Endothelial cell of umbilical vein (primary cell): Measurements from ENCODE around the gene NUDT6. TPM values are rescaled to one million over a fixed set of nuclear protein-coding genes. Genes with fewer than 3 reads are reported as not detected.

ENCODE experiments used
- BruUV-seq: library from RNA; stranded (reverse); fragments of 400-500 nt; replicated peaks from 2 replicates; lab custom pipeline; 2021; lab: Mats Ljungman, UMichigan
- CTCF ChIA-PET: fragments of 300-600, 350-600 bp; sonication (Branson Sonifier 250); formaldehyde crosslinking; loops from one replicate; lab custom pipeline; 2021; ENCODE audit warnings: antibody characterized with exemption, inconsistent platforms; lab: Charles Lee
- POLR2A ChIA-PET: fragments of 300-600, 350-600 bp; sonication (Branson Sonifier 250); formaldehyde crosslinking; loops from one replicate; lab custom pipeline; 2021; ENCODE audit warnings: antibody characterized with exemption, inconsistent platforms; lab: Charles Lee
- DNase-seq: peaks from one replicate; pipeline ENCODE4 v3.0.0-alpha.2; 2011; ENCODE audit warnings: low read depth, low spot score
- FAIRE-seq: peaks from 2 replicates; lab custom pipeline; 2011; peaks lifted over from hg19 to GRCh38; lab: Jason Lieb, UNC
- H2AFZ ChIP-seq: 2 replicates; pipeline ENCODE4 v1.6.0; 2012; ENCODE audit warnings: low read depth, low read length, control low read depth, inconsistent platforms
- H3K27ac ChIP-seq: 2 replicates; pipeline ENCODE4 v1.5.1; 2011; ENCODE audit warnings: low read depth, mild to moderate bottlenecking, control low read depth, low read length, moderate library complexity; ENCODE audit not compliant: insufficient read depth
- H3K27me3 ChIP-seq, 2 experiments: 2 replicates each; pipeline versions ENCODE4 v1.6.0 to v1.6.1; 2011; ENCODE audit warnings: low read length in 2 of 2, mixed read lengths in 1 of 2; ENCODE audit not compliant: control insufficient read depth in 2 of 2, insufficient read depth in 2 of 2
- H3K36me3 ChIP-seq, 2 experiments: 2 replicates in 1 of 2; 3 replicates in 1 of 2; pipeline ENCODE4 v1.5.1; 2011; ENCODE audit warnings: low read length in 2 of 2, mild to moderate bottlenecking in 1 of 2, moderate library complexity in 1 of 2; ENCODE audit not compliant: control insufficient read depth in 2 of 2, insufficient read depth in 2 of 2; ENCODE audit errors: extremely low read depth in 1 of 2
- H3K4me1 ChIP-seq: 3 replicates; pipeline ENCODE4 v1.5.1; 2011; ENCODE audit warnings: mild to moderate bottlenecking, low read length; ENCODE audit not compliant: control insufficient read depth, insufficient read depth; ENCODE audit errors: extremely low read depth
- H3K4me2 ChIP-seq: 2 replicates; pipeline ENCODE4 v1.6.1; 2011; ENCODE audit warnings: low read length, control low read depth, mixed read lengths; ENCODE audit not compliant: insufficient read depth
- H3K4me3 ChIP-seq, 3 experiments: fragments of 200-600 bp in 1 of 3; sonication (generic), shearing (Covaris generic) in 1 of 3; replicated peaks in 1 of 3; 2 replicates each; pipeline ENCODE4 v1.5.1; 2011 to 2016; ENCODE audit warnings: control low read depth in 3 of 3, low read length in 3 of 3, mild to moderate bottlenecking in 2 of 3, inconsistent platforms in 1 of 3, low read depth in 1 of 3, moderate library complexity in 1 of 3; ENCODE audit not compliant: insufficient read depth in 1 of 3
- H3K79me2 ChIP-seq: 2 replicates; pipeline ENCODE4 v1.6.0; 2012; ENCODE audit warnings: low read length, inconsistent platforms; ENCODE audit not compliant: control insufficient read depth, insufficient read depth
- H3K9ac ChIP-seq: replicated peaks from 2 replicates; pipeline ENCODE3; 2011; ENCODE audit warnings: low read length, control low read depth; ENCODE audit not compliant: insufficient read depth; ENCODE audit errors: extremely low read depth
- H3K9me1 ChIP-seq: replicated peaks from 3 replicates; pipeline ENCODE4 v1.6.0; 2011; ENCODE audit warnings: mild to moderate bottlenecking, low read length; ENCODE audit not compliant: control insufficient read depth, insufficient read depth; ENCODE audit errors: extremely low read depth
- H3K9me3 ChIP-seq: replicated peaks from 2 replicates; pipeline ENCODE4 v1.5.1; 2012; ENCODE audit warnings: low read length, inconsistent platforms; ENCODE audit not compliant: control insufficient read depth, insufficient read depth
- H4K20me1 ChIP-seq: replicated peaks from 2 replicates; pipeline ENCODE3; 2011; ENCODE audit warnings: mild to moderate bottlenecking, low read length; ENCODE audit not compliant: control insufficient read depth, insufficient read depth; ENCODE audit errors: extremely low read depth
- EZH2 ChIP-seq: IDR thresholded peaks from 2 replicates; pipeline ENCODE4 v1.6.1; 2012; ENCODE audit warnings: borderline replicate concordance, low read depth, mild to moderate bottlenecking, moderate library complexity, low read length, inconsistent platforms; ENCODE audit not compliant: severe bottlenecking
- GATA2 ChIP-seq: IDR thresholded peaks from 2 replicates; pipeline ENCODE4 v1.7.0; 2011; ENCODE audit warnings: low read depth, mild to moderate bottlenecking, moderate library complexity, mixed read lengths, low read length; ENCODE audit not compliant: insufficient read length, insufficient read depth
- MAX ChIP-seq: IDR thresholded peaks from 2 replicates; pipeline ENCODE4 v1.6.1; 2011; ENCODE audit not compliant: insufficient read depth, insufficient read length
- POLR2AphosphoS5 ChIP-seq: IDR thresholded peaks from 2 replicates; pipeline ENCODE4 v1.6.1; 2012; ENCODE audit warnings: low read depth, mild to moderate bottlenecking, control low read depth, low read length, moderate library complexity; ENCODE audit not compliant: insufficient read depth
- dilution Hi-C: fragments of 300-500 bp; cut with MboI; formaldehyde crosslinking; loops from one replicate; pipeline ENCODE4 v1.15.0; 2019; ENCODE audit warnings: low sequenced_read_pairs; ENCODE audit not compliant: extremely low pct_ligation_motif_present
- intact Hi-C: fragments of 100-400 bp; cut with micrococcal nuclease; formaldehyde crosslinking; loops from one replicate; pipeline ENCODE4 v1.10.0; 2022
- polyA plus RNA-seq, 4 experiments: library from polyadenylated mRNA; depleted of rRNA in 3 of 4; stranded (reverse) in 3 of 4; unstranded in 1 of 4; fragments of >200 nt; gene quantifications; 2 replicates each; pipeline versions ENCODE4 v1.2.1 to v1.2.3, GENCODE V29; 2011 to 2012; ENCODE audit warnings: missing spikeins in 1 of 4
- total RNA-seq: library from RNA; stranded (reverse); gene quantifications from 2 replicates; pipeline ENCODE4 v1.2.3, GENCODE V29; 2021

The NUDT6 gene
- total and polyA plus RNA-seq, 2 donors (not counting 3 experiments of a cell fraction or from before 2014, with no cell fraction given): 5.1 to 5.4 TPM

- FAIRE-seq: no peak
- dilution Hi-C loops (no loop called here), intact Hi-C loops (no loop called here)
- H3K9me3 ChIP-seq: no peaks in the 10 kb centered on the region
- ChIA-PET CTCF (no interaction called here), POLR2A (no interaction called here)
- no peak overlapping the region for H3K27ac ChIP-seq
- no peaks in the 10 kb centered on the region for H3K27me3 ChIP-seq
- no peak overlapping the region for H2AFZ ChIP-seq
- no peaks in the 10 kb centered on the region for H3K9me1 ChIP-seq
- no peak for DNase-seq
- no peaks in the 10 kb centered on the region for H3K79me2 ChIP-seq
- H3K4me3 ChIP-seq: no peak overlapping the region
- H4K20me1 ChIP-seq: no peaks in the 10 kb centered on the region
- H3K36me3 ChIP-seq: peaks cover 0 to 3% of the 10 kb centered on the region in 2 experiments
- H3K4me1 ChIP-seq: no peaks in the 10 kb centered on the region
- no TSS peak for BruUV-seq
- TF ChIP-seq GATA2 (no peak), MAX (no peak), POLR2AphosphoS5 (no peak)
- H3K9ac ChIP-seq: no peak overlapping the region
- H3K4me2 ChIP-seq: no peak overlapping the region
Observed at GRCh38 chr4:122861172-122861943, 61.0 kb downstream of the NUDT6 start.

GRCh38 chr4:122858705-122859104 is 63.7 kb downstream of the NUDT6 start:
- H3K9me3 ChIP-seq: no peaks in the 10 kb centered on the region
- H3K4me3 ChIP-seq: no peak overlapping the region
- H3K9ac ChIP-seq: no peak overlapping the region
- no peak for FAIRE-seq
- H3K4me2 ChIP-seq: no peak overlapping the region
- CTCF ChIA-PET: no interaction called here
- no peak overlapping the region for H2AFZ ChIP-seq
- H3K27me3 ChIP-seq: no peaks in the 10 kb centered on the region
- no peaks in the 10 kb centered on the region for H4K20me1 ChIP-seq
- no peak overlapping the region for H3K27ac ChIP-seq
- dilution Hi-C loops: no loop called here
- TF ChIP-seq EZH2: no peak
- POLR2A ChIA-PET: interaction anchor here (0.7 kb wide), 1 partner anchor 64 kb away, joined by 3 read pairs; the partner anchor contains the start of gene NUDT6
- intact Hi-C loops: no loop called here
- H3K36me3 ChIP-seq: peaks cover 0 to 3% of the 10 kb centered on the region in 2 experiments
- peaks cover 7% of the 10 kb centered on the region for H3K4me1 ChIP-seq
- H3K9me1 ChIP-seq: no peaks in the 10 kb centered on the region
- BruUV-seq: no TSS peak
- H3K79me2 ChIP-seq: no peaks in the 10 kb centered on the region
- DNase-seq: no peak
